ENCODE results near the gene SPI1.

SPI1 gene

GRCh38 chr11:47387944-47388696 lies 9.8 kb upstream of the SPI1 start:
- DNase-seq: no peak

DNA sequence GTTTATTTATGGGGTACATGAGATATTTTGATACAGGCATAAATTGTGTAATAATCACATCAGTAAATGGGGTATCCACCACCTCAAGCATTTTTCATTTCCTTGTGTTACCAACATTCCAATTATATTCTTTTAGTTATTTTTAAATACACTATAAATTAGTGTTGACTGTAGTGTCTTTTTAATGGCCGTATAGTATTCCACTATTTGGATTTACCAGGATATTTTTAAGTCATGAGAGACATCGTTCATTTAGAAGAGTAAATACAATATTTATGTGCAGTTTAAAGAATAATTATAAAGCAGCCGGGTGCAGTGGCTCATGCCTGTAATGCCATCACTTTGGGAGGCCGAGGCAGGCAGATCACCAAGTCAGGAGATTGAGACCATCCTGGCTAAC lies 6.2 kb upstream of the SPI1 start:
- no peak for DNase-seq

DNA sequence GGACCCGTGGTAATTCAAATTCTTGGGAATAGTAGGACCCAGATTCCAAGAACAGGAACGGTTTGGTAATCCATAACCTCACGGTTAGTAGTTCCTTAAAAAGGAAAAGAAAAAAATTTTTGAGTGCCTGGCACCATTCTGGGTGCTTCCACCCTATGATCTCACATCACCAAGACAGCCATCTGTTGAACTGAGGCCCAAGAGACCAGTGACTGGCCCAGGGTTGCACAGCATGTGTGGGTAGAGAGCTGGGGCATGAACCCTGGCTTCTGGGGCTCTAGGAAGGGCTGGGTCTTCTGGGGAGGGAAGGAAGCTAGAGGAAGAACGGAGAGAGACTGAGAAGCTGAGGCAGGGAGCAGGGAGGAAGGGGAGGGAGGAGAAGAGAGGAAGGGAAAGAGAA lies 4.7 kb upstream of the SPI1 start:
- DNase-seq: no peak

- no peak for DNase-seq
These were observed 1.7 kb upstream of the SPI1 start for GRCh38 chr11:47380078-47380477.

- DNase-seq: no peak
These were observed 970 bp upstream of the SPI1 start for GRCh38 chr11:47379317-47379716.

GRCh38 chr11:47378836-47379170 lies 456 bp upstream of the SPI1 start:
- DNase-seq: no peak

GRCh38 chr11:47377571-47378009 lies 757 bp downstream of the SPI1 start:
- no peak for DNase-seq

DNA sequence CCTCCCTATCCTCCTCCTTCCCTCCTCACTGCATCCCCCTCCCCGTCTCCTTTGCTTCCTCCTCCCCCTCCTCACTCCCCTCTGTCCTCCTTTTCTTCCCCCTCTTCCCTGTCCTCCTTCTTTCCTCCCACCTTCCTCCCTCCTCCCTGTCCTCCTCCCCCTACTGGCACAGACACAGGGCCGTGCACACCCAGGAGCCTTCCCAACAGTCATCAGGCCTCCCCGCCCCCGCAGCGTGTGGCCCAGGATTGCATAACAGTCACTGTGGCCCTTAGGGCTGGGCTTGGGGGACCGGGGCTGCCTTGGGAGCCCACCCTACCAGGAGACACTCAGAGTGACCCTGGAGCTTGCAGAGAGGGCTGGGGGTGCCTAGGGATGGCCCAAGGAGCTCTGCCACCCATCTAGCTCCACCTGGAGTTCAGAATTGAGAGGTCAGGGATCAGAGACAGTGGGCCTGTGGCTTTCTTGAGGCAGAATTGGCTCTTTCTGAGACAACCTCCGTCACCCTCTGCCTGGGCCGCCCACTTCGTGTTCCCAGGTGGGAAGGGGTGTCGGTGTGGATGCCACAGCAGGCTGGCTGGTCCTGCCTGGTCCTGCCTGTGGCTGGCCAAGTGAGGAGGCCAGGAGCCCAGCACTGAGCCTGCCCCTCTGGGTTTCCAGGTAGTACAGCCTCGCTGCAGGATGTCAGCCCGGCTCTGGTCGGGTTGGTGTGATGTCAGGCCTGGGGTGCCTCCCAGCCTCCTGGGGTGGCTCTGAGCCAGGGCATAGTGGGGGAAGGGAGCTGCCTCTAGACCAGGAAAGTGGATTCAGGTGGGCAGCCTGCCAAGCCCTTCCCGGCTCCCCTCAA lies 1.6 kb downstream of the SPI1 start:
- no peak for DNase-seq

- no peak for DNase-seq
These were observed 2.2 kb downstream of the SPI1 start for GRCh38 chr11:47376107-47376524.

DNA sequence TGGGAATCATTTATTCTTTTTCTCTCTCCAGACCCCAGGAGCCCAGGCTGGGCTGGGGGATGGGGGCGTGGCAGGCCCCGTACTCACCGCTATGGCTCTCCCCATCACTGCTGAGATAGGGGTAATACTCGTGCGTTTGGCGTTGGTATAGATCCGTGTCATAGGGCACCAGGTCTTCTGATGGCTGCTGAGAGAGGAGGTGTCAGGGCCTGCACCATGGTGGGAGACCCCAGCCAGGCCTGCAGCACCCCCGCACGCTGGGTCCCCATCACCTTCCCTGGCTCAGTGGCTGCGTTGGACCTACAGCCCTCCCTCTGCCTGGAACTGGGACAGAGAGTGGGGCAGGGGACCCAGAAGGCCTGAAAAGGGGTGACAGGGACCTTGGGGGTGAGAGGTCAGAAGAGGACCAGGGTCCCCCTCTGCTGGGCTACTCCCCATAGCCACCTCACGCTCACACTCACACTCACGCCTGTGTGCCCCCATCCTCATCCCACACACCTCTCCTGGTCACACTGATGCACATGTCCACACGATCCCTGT lies 2.7 kb downstream of the SPI1 start:
- DNase-seq: no peak

- DNase-seq: no peak
These were observed 3.3 kb downstream of the SPI1 start for GRCh38 chr11:47375020-47375419.

- DNase-seq: no peak
These were observed 3.7 kb downstream of the SPI1 start for GRCh38 chr11:47374720-47375019.

GRCh38 chr11:47373876-47374719 lies 4.2 kb downstream of the SPI1 start:
- DNase-seq: peak; percentile 50

- no peak for DNase-seq
These were observed 5.9 kb downstream of the SPI1 start for GRCh38 chr11:47372422-47372821.

- no peak for DNase-seq
These were observed 8.7 kb downstream of the SPI1 start for GRCh38 chr11:47369676-47370075.

DNA sequence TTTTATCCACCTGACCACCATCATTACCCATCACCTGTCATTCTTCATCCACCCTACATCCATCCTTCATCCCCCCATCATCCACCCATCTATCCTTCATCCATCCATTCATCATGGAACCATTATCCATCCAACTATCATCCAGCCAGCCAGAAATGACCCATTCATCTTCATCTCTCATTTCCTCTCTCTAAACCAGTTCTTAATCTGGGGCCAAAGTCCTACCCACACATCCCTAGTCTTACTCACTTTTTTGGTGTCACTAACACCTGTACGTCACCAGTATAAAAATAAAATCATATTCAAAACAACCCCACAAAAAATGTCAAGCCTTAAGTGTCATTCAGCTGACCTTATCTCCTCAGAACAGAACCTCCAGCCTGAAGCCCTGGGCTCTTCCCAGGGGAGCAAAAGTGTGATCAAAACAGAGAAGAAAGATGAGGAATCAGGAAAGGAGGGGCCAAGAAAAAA lies 12.3 kb downstream of the SPI1 start:
- no peak for DNase-seq

GRCh38 chr11:47361419-47361818 lies 16.9 kb downstream of the SPI1 start:
- DNase-seq: no peak

DNA sequence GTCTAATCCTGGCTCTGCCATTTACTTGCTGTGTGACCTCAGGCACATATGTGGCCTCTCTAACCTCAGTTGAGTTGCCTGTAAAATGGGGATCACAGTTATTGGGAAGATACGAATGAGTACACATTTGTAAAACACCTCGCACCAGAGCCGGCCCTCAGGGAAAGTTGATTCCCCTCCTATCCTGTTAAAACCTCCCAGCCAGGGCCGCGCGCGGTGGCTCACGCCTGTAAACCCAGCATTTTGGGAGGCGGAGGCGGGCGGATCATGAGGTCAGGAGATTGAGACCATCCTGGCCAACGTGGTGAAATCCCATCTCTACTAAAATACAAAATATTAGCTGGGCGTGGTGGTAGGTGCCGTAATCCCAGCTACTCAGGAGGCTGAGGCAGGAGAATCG lies 18.0 kb downstream of the SPI1 start:
- no peak for DNase-seq

- no peak for DNase-seq
These were observed 18.8 kb downstream of the SPI1 start for GRCh38 chr11:47359586-47359985.

DNA sequence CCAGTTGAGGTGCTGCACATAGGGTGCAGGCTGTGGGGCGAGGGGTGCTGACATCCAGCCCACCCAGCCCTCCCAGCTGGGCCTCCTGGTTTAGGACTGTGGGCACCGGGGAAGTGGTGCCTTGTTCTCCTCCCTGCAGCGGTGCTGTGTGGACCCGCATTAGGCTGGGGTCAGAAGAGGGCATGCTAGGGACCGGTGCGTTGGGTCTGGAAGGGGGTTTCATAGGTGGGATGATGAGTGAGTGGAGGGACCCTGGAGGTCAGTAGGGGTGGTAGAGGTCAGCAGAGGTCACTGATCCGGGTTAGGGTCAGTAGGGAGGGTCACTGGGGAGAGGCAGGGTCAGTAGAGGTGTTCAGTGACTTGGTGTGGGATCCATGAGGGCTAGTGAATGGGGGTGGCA lies 19.2 kb downstream of the SPI1 start:
- DNase-seq: no peak

DNA sequence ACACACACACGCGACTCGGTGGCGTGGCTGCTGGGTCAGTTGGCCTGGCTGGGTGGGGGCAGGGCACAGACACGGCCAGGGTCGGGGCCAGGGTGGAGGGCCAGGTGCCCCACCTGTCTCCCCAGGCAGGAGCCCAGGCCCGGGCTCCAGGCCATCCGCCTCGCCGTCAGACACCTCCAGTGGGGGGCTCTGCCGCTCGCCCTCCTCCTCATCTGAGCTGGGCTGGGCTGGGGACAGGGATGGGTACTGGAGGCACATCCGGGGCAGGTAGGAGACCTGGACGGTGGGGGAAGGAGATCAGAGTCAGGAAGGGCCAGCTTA lies 19.7 kb downstream of the SPI1 start:
- DNase-seq: no peak

DNA sequence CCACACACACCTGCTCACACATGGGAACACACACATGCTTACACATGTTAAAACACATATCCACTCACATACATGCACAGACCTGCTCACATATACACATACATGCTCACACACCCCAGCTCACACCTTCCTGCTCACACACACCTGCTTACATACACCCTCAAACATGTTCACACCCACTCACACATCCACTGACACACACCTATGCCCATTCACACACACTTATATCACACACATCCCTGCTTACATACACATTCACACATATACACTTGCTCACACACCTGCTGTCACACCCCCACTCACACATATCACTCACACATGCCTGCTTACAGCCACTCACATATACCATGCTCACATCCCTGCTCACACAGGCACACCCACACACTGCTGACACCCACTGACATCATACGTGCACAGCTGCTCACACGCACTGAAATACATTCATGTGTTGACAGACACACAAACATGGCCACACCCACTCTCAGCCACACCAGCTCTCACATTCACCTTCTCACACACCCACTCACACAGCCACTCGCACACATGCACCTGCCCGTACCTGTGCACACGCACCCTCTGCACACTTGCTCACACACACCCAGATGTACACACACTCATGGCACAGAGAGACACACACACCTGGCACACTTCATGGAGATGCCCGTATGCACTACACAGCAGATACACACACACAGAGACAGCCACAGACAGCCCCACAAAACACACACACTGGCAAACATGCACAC lies 20.2 kb downstream of the SPI1 start:
- no peak for DNase-seq

GRCh38 chr11:47356998-47357329 lies 21.4 kb downstream of the SPI1 start:
- DNase-seq: no peak

Measured in NCI-H1048 (cell line).